H9 (cell line): Measurements from ENCODE around the gene NFATC4. TPM values are rescaled to one million over a fixed set of nuclear protein-coding genes. Genes with fewer than 3 reads are reported as not detected.

Source experiments
- DNase-seq: peaks from one replicate; pipeline ENCODE4 v3.0.0-alpha.2; 2017
- H2AFZ ChIP-seq: one replicate; pipeline ENCODE4 v1.6.1; 2013; ENCODE audit warnings: mild to moderate bottlenecking, low read length, control low read depth, moderate library complexity
- H2AK5ac ChIP-seq: 2 replicates; pipeline ENCODE4 v1.6.1; 2013; ENCODE audit warnings: low read length, control low read depth, mixed read lengths; ENCODE audit not compliant: insufficient read length
- H2BK120ac ChIP-seq: one replicate; pipeline ENCODE4 v1.6.1; 2013; ENCODE audit warnings: low read depth, mild to moderate bottlenecking, low read length, control low read depth, inconsistent platforms; ENCODE audit not compliant: poor library complexity, severe bottlenecking
- H2BK12ac ChIP-seq: 2 replicates; pipeline ENCODE4 v1.6.1; 2013; ENCODE audit warnings: low read length, control low read depth, mixed read lengths, low read depth; ENCODE audit not compliant: insufficient read length
- H2BK15ac ChIP-seq: 2 replicates; pipeline ENCODE4 v1.6.1; 2013; ENCODE audit warnings: low read depth, low read length, control low read depth
- H2BK20ac ChIP-seq: one replicate; pipeline ENCODE4 v1.6.1; 2013; ENCODE audit warnings: low read depth, mild to moderate bottlenecking, low read length, control low read depth, inconsistent platforms; ENCODE audit not compliant: poor library complexity, severe bottlenecking
- H2BK5ac ChIP-seq: 2 replicates; pipeline ENCODE4 v1.6.1; 2013; ENCODE audit warnings: low read length, control low read depth, mixed read lengths; ENCODE audit not compliant: insufficient read length
- H3K14ac ChIP-seq: 2 replicates; pipeline ENCODE4 v1.6.1; 2013; ENCODE audit warnings: low read length, control low read depth; ENCODE audit not compliant: insufficient read depth
- H3K18ac ChIP-seq: 2 replicates; pipeline ENCODE4 v1.6.1; 2013; ENCODE audit warnings: low read depth, mild to moderate bottlenecking, mixed read lengths, low read length, control low read depth; ENCODE audit not compliant: insufficient read length
- H3K23ac ChIP-seq: 2 replicates; pipeline ENCODE4 v1.6.1; 2013; ENCODE audit warnings: low read length, control low read depth, mixed read lengths, low read depth; ENCODE audit not compliant: insufficient read length
- H3K23me2 ChIP-seq: 2 replicates; pipeline ENCODE4 v1.6.1; 2013; ENCODE audit warnings: low read depth, mild to moderate bottlenecking, mixed read lengths, low read length, control low read depth; ENCODE audit not compliant: insufficient read length, poor library complexity, severe bottlenecking
- H3K27ac ChIP-seq: 2 replicates; pipeline ENCODE4 v1.5.1; 2013; ENCODE audit warnings: low read length, control low read depth, mixed read lengths, low read depth; ENCODE audit not compliant: insufficient read length
- H3K27me3 ChIP-seq: 2 replicates; pipeline ENCODE4 v1.6.1; 2013; ENCODE audit warnings: low read length, control low read depth, inconsistent platforms; ENCODE audit not compliant: insufficient read depth
- H3K4ac ChIP-seq: 2 replicates; pipeline ENCODE4 v1.6.1; 2013; ENCODE audit warnings: low read depth, mild to moderate bottlenecking, control low read depth, inconsistent platforms, low read length, moderate library complexity
- H3K4me1 ChIP-seq: 2 replicates; pipeline ENCODE4 v1.6.1; 2013; ENCODE audit warnings: low read length, control low read depth, inconsistent platforms; ENCODE audit not compliant: insufficient read depth
- H3K4me2 ChIP-seq: 2 replicates; pipeline ENCODE4 v1.6.1; 2013; ENCODE audit warnings: low read length, control low read depth, mixed read lengths; ENCODE audit not compliant: insufficient read length, insufficient read depth
- H3K56ac ChIP-seq: 2 replicates; pipeline ENCODE4 v1.6.1; 2013; ENCODE audit warnings: low read depth, mild to moderate bottlenecking, mixed read lengths, low read length, control low read depth; ENCODE audit not compliant: insufficient read length
- H3K79me1 ChIP-seq: 2 replicates; pipeline ENCODE4 v1.6.1; 2013; ENCODE audit warnings: low read depth, mild to moderate bottlenecking, moderate library complexity, low read length, control low read depth, inconsistent platforms; ENCODE audit not compliant: insufficient read depth, poor library complexity, severe bottlenecking
- H3K79me2 ChIP-seq: 2 replicates; pipeline ENCODE4 v1.6.1; 2013; ENCODE audit warnings: low read length, control low read depth, inconsistent platforms; ENCODE audit not compliant: insufficient read depth
- H3K9ac ChIP-seq: 2 replicates; pipeline ENCODE4 v1.6.1; 2013; ENCODE audit warnings: low read length, control low read depth, mixed read lengths; ENCODE audit not compliant: insufficient read length; ENCODE audit errors: extremely low read depth
- H3K9me3 ChIP-seq: one replicate; pipeline ENCODE4 v1.6.1; 2013; ENCODE audit warnings: low read depth, low read length, inconsistent platforms; ENCODE audit not compliant: control insufficient read depth
- H3T11ph ChIP-seq: one replicate; pipeline ENCODE4 v1.6.1; 2013; ENCODE audit warnings: mild to moderate bottlenecking, low read length, control low read depth, inconsistent platforms
- H4K20me1 ChIP-seq: one replicate; pipeline ENCODE4 v1.6.1; 2013; ENCODE audit not compliant: control insufficient read depth, insufficient read length, insufficient read depth
- H4K5ac ChIP-seq: 2 replicates; pipeline ENCODE4 v1.6.1; 2013; ENCODE audit warnings: low read depth, mild to moderate bottlenecking, mixed read lengths, low read length, control low read depth; ENCODE audit not compliant: insufficient read length
- H4K8ac ChIP-seq: replicated peaks from 2 replicates; pipeline ENCODE4 v1.6.1; 2013; ENCODE audit warnings: low read length, control low read depth, mixed read lengths, low read depth; ENCODE audit not compliant: insufficient read length
- H4K91ac ChIP-seq: 2 replicates; pipeline ENCODE4 v1.6.1; 2013; ENCODE audit warnings: low read depth, mild to moderate bottlenecking, moderate library complexity, mixed read lengths, low read length, control low read depth; ENCODE audit not compliant: insufficient read length
- H3K27ac Mint-ChIP-seq, 3 experiments: 2 replicates in 2 of 3; 3 replicates in 1 of 3; pipeline ENCODE4 v1.8.0; 2020 to 2021; ENCODE audit warnings: mixed read lengths in 3 of 3, mild to moderate bottlenecking in 1 of 3, moderate library complexity in 1 of 3
- H3K27me3 Mint-ChIP-seq: 2 replicates; pipeline ENCODE4 v1.8.0; 2021; ENCODE audit warnings: low read depth, mild to moderate bottlenecking, moderate library complexity, mixed read lengths
- H3K36me3 Mint-ChIP-seq, 3 experiments: 2 replicates in 2 of 3; 3 replicates in 1 of 3; pipeline ENCODE4 v1.8.0; 2020 to 2021; ENCODE audit warnings: low read depth in 3 of 3, mixed read lengths in 3 of 3; ENCODE audit not compliant: insufficient read depth in 1 of 3
- H3K4me1 Mint-ChIP-seq, 2 experiments: 2 replicates each; pipeline ENCODE4 v1.8.0; 2020; ENCODE audit warnings: mixed read lengths in 2 of 2
- H3K4me3 Mint-ChIP-seq, 2 experiments: 2 replicates in 1 of 2; 3 replicates in 1 of 2; pipeline ENCODE4 v1.8.0; 2020 to 2021; ENCODE audit warnings: mild to moderate bottlenecking in 2 of 2, mixed read lengths in 2 of 2, moderate library complexity in 1 of 2
- H3K9me3 Mint-ChIP-seq, 2 experiments: 2 replicates in 1 of 2; 3 replicates in 1 of 2; pipeline ENCODE4 v1.8.0; 2020; ENCODE audit warnings: mild to moderate bottlenecking in 2 of 2, mixed read lengths in 2 of 2, moderate library complexity in 1 of 2
- CTCF ChIP-seq: fragments of 200-600 bp; sonication (generic); conservative IDR thresholded peaks from 3 replicates; pipeline ENCODE4 v1.8.0; 2021; ENCODE audit warnings: antibody characterized with exemption, mild to moderate bottlenecking
- WGBS: extraction: QIAGEN DNeasy Blood & Tissue Kit; methylation state at CpG from one replicate; pipeline ENCODE4 v1.1.7; 2013; ENCODE audit warnings: missing lambda C conversion rate, low lambda C conversion rate, mixed read lengths; ENCODE audit not compliant: insufficient read length; ENCODE audit errors: extremely low coverage; 5-methylcytosine and 5-hydroxymethylcytosine counted together
- total RNA-seq: library from RNA; stranded (reverse); gene quantifications from 2 replicates; pipeline ENCODE4 v1.2.1, GENCODE V29; 2021

NFATC4 gene
- total RNA-seq, 1 experiment from 2014 or later, result 46.4 TPM

GRCh38 chr14:24425704-24426103, 57.7 kb downstream of the NFATC4 start:
- Histone ChIP-seq H2BK12ac (no peak overlapping the region), H3K4me1 (no peaks in the 10 kb centered on the region; the same call in 1 of the 2 replicates), H3K4me2 (no peak overlapping the region), H3K23ac (no peak overlapping the region), H3K9me3 (no peaks in the 10 kb centered on the region), H3K79me2 (no peaks in the 10 kb centered on the region), H3K27me3 (peaks cover 2% of the 10 kb centered on the region; the same call in 1 of the 2 replicates), H3K56ac (no peak overlapping the region), H2BK20ac (no peak overlapping the region), H3K27ac (no peak overlapping the region), H3K79me1 (no peaks in the 10 kb centered on the region), H3K23me2 (peaks cover 6% of the 10 kb centered on the region), H2BK120ac (no peak overlapping the region), H3K18ac (no peak overlapping the region), H2AK5ac (no peak overlapping the region), H2BK5ac (no peak overlapping the region), H4K20me1 (no peaks in the 10 kb centered on the region), H3T11ph (no peak overlapping the region), H4K8ac (no peak overlapping the region), H3K4ac (no peak overlapping the region), H4K91ac (no peak overlapping the region), H2BK15ac (no peak overlapping the region), H3K9ac (no peak overlapping the region), H2AFZ (no peak overlapping the region), H3K14ac (no peak overlapping the region), H4K5ac (no peak overlapping the region)
- Mint-ChIP-seq H3K9me3 (no peaks in the 10 kb centered on the region), H3K4me3 (no peak overlapping the region), H3K36me3 (no peaks in the 10 kb centered on the region), H3K27me3 (peaks cover 12% of the 10 kb centered on the region), H3K27ac (no peak overlapping the region), H3K4me1 (peaks cover 18% of the 10 kb centered on the region in 2 experiments)
- TF ChIP-seq CTCF, result no peak
- WGBS, result no CpG with 5 or more reads among the region's 3 CpGs
- DNase-seq, result no peak
